GM21526 (cell line): Measurements from ENCODE around the gene CNTN5.
"Not testable (repeated sequence)": the region's sequence is repeated elsewhere in the genome, so short reads cannot be mapped to it uniquely, and the experiment has no call there.

ENCODE experiments used
- ATAC-seq: cut with Tn5 transposase; IDR thresholded peaks from one replicate; pipeline ENCODE4 v1.9.1; 2021; ENCODE audit warnings: moderate library complexity; ENCODE audit not compliant: unreplicated experiment, low FRiP score

CNTN5 gene

GRCh38 chr11:99693941-99694492 is 673.3 kb downstream of the CNTN5 start:
- no peak for ATAC-seq

- ATAC-seq = no peak
These were observed 674.4 kb downstream of the CNTN5 start for GRCh38 chr11:99695106-99695505.

- ATAC-seq = no peak
These were observed 686.1 kb downstream of the CNTN5 start for GRCh38 chr11:99706848-99707247.

GRCh38 chr11:99708928-99709672 is 688.4 kb downstream of the CNTN5 start:
- ATAC-seq = no peak

GRCh38 chr11:99716302-99716701 is 695.6 kb downstream of the CNTN5 start:
- no peak for ATAC-seq

- no peak for ATAC-seq
These were observed 697.5 kb downstream of the CNTN5 start for GRCh38 chr11:99718291-99718690.

- no peak for ATAC-seq
These were observed 718.8 kb downstream of the CNTN5 start for GRCh38 chr11:99739464-99740089.

- no peak for ATAC-seq
These were observed 721.8 kb downstream of the CNTN5 start for GRCh38 chr11:99742501-99742900.

- ATAC-seq = no peak
These were observed 739.0 kb downstream of the CNTN5 start for GRCh38 chr11:99759787-99760186.

GRCh38 chr11:99766811-99767210 is 746.1 kb downstream of the CNTN5 start:
- ATAC-seq = no peak

- no peak for ATAC-seq
These were observed 752.9 kb downstream of the CNTN5 start for GRCh38 chr11:99773646-99774045.

GRCh38 chr11:99781074-99781473 is 760.3 kb downstream of the CNTN5 start:
- no peak for ATAC-seq

GRCh38 chr11:99791354-99791753 is 770.6 kb downstream of the CNTN5 start:
- no peak for ATAC-seq

- no peak for ATAC-seq
These were observed 775.2 kb downstream of the CNTN5 start for GRCh38 chr11:99795999-99796398.

GRCh38 chr11:99803501-99803900 is 782.8 kb downstream of the CNTN5 start:
- ATAC-seq = no peak

GRCh38 chr11:99812516-99812915 is 791.8 kb downstream of the CNTN5 start:
- ATAC-seq = no peak

GRCh38 chr11:99814021-99814420 is 793.3 kb downstream of the CNTN5 start:
- ATAC-seq = no peak

GRCh38 chr11:99814738-99815137 is 794.0 kb downstream of the CNTN5 start:
- ATAC-seq = no peak

GRCh38 chr11:99818991-99819390 is 798.2 kb downstream of the CNTN5 start:
- ATAC-seq = no peak

- no peak for ATAC-seq
These were observed 802.3 kb downstream of the CNTN5 start for GRCh38 chr11:99822846-99823565.

- not testable (repeated sequence) for ATAC-seq
These were observed 816.0 kb downstream of the CNTN5 start for GRCh38 chr11:99836739-99837138.
